Osteoblast (primary cell): Measurements from ENCODE around the gene PARP14. TPM values are rescaled to one million over a fixed set of nuclear protein-coding genes. Genes with fewer than 3 reads are reported as not detected.

Experiments used
- DNase-seq: peaks from one replicate; pipeline ENCODE4 v3.0.0; 2011; ENCODE audit warnings: low spot score, mixed read lengths; ENCODE audit not compliant: insufficient read length; ENCODE audit errors: missing footprints
- H2AFZ ChIP-seq: 2 replicates; pipeline ENCODE4 v1.6.0; 2011; ENCODE audit warnings: mild to moderate bottlenecking, low read length
- H3K27ac ChIP-seq: 2 replicates; pipeline ENCODE4 v1.5.1; 2011; ENCODE audit warnings: mild to moderate bottlenecking, low read depth, low read length, moderate library complexity
- H3K27me3 ChIP-seq: 2 replicates; pipeline ENCODE4 v1.6.0; 2012; ENCODE audit warnings: mild to moderate bottlenecking, control low read depth, inconsistent platforms, low read length, moderate library complexity; ENCODE audit not compliant: insufficient read depth
- H3K36me3 ChIP-seq: 2 replicates; pipeline ENCODE4 v1.5.1; 2011; ENCODE audit warnings: mild to moderate bottlenecking, low read length, control low read depth, moderate library complexity; ENCODE audit not compliant: insufficient read depth
- H3K4me1 ChIP-seq: 2 replicates; pipeline ENCODE4 v1.5.1; 2011; ENCODE audit warnings: mild to moderate bottlenecking, low read length, control low read depth, moderate library complexity; ENCODE audit not compliant: insufficient read depth
- H3K4me2 ChIP-seq: 2 replicates; pipeline ENCODE4 v1.6.0; 2011; ENCODE audit warnings: mild to moderate bottlenecking, low read length; ENCODE audit not compliant: insufficient read depth
- H3K4me3 ChIP-seq: fragments of 200-600 bp; sonication (generic); 3 replicates; pipeline ENCODE4 v1.5.1; 2012; ENCODE audit warnings: mild to moderate bottlenecking, low read length, inconsistent platforms; ENCODE audit not compliant: insufficient read depth
- H3K79me2 ChIP-seq: 2 replicates; pipeline ENCODE4 v1.6.0; 2012; ENCODE audit warnings: mild to moderate bottlenecking, low read length, control low read depth, inconsistent platforms; ENCODE audit not compliant: insufficient read depth
- H3K9me3 ChIP-seq: 2 replicates; pipeline ENCODE4 v1.5.1; 2011; ENCODE audit warnings: low read depth, low read length, control low read depth
- H4K20me1 ChIP-seq: 2 replicates; pipeline ENCODE4 v1.6.0; 2012; ENCODE audit warnings: mild to moderate bottlenecking, low read length, control low read depth; ENCODE audit not compliant: insufficient read depth
- total RNA-seq: library from RNA; depleted of rRNA; stranded (reverse); fragments of >200 nt; gene quantifications from 2 replicates; pipeline ENCODE4 v1.2.3, GENCODE V29; 2012
- TF ChIP-seq, protein P1 (sequence below): IDR thresholded peaks from 2 replicates; pipeline ENCODE4 v1.5.1; 2011; ENCODE audit warnings: mild to moderate bottlenecking, low read depth, low read length, moderate library complexity; ENCODE audit errors: extremely low read depth

PARP14 gene, protein sequence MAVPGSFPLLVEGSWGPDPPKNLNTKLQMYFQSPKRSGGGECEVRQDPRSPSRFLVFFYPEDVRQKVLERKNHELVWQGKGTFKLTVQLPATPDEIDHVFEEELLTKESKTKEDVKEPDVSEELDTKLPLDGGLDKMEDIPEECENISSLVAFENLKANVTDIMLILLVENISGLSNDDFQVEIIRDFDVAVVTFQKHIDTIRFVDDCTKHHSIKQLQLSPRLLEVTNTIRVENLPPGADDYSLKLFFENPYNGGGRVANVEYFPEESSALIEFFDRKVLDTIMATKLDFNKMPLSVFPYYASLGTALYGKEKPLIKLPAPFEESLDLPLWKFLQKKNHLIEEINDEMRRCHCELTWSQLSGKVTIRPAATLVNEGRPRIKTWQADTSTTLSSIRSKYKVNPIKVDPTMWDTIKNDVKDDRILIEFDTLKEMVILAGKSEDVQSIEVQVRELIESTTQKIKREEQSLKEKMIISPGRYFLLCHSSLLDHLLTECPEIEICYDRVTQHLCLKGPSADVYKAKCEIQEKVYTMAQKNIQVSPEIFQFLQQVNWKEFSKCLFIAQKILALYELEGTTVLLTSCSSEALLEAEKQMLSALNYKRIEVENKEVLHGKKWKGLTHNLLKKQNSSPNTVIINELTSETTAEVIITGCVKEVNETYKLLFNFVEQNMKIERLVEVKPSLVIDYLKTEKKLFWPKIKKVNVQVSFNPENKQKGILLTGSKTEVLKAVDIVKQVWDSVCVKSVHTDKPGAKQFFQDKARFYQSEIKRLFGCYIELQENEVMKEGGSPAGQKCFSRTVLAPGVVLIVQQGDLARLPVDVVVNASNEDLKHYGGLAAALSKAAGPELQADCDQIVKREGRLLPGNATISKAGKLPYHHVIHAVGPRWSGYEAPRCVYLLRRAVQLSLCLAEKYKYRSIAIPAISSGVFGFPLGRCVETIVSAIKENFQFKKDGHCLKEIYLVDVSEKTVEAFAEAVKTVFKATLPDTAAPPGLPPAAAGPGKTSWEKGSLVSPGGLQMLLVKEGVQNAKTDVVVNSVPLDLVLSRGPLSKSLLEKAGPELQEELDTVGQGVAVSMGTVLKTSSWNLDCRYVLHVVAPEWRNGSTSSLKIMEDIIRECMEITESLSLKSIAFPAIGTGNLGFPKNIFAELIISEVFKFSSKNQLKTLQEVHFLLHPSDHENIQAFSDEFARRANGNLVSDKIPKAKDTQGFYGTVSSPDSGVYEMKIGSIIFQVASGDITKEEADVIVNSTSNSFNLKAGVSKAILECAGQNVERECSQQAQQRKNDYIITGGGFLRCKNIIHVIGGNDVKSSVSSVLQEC (N-terminal part only)
- total RNA-seq, result 67.2 and 84.3 TPM in 2 replicates

DNA sequence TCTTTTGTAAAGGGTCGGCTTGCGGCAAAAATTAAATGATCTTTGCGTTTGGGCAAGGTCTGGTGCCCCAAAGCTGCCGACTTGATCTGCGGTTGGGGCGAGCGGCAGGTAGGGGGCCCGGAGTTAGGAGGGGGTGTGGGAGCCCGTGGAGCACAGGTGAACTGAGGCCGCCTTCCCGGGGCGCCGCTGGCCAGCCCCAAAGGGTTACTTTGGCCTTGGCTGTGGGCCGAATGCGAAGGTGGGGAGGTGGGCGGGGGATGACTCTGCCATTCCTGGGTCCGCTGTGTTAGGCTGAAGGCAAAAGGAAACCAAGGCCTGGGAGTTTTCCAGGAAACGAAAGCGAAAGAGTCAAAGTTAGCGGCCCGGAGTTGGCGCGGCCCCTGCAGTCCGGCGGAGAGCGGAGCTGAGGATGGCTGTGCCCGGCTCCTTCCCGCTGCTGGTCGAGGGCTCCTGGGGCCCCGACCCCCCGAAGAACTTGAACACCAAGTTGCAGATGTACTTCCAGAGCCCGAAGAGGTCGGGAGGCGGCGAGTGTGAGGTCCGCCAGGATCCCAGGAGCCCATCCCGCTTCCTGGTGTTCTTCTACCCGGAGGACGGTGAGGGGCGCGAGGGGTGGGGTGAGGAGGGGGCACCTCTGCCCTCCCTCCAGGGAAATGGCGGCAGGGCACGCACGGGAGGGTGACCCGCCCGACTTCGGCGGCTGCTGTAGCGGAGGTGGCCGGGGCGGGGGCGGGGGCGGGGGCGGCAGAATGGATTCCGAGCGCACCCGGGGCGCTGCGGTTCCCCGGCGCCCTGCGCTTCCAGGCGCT is at the start of gene PARP14:
Gene PARP14 (plus strand): TSS at position 365 of the 809 bp plus-strand sequence. CDS start 45 bp downstream, at position 410.
- no peaks in the 10 kb centered on the region for H4K20me1 ChIP-seq
- H3K4me1 ChIP-seq, result peaks cover 28% of the 10 kb centered on the region
- peak; percentile 87 for DNase-seq
- H2AFZ ChIP-seq, result peak within 1 kb of the TSS; percentile 95
- H3K27me3 ChIP-seq, result no peaks in the 10 kb centered on the region
- TF ChIP-seq, protein P1, sequence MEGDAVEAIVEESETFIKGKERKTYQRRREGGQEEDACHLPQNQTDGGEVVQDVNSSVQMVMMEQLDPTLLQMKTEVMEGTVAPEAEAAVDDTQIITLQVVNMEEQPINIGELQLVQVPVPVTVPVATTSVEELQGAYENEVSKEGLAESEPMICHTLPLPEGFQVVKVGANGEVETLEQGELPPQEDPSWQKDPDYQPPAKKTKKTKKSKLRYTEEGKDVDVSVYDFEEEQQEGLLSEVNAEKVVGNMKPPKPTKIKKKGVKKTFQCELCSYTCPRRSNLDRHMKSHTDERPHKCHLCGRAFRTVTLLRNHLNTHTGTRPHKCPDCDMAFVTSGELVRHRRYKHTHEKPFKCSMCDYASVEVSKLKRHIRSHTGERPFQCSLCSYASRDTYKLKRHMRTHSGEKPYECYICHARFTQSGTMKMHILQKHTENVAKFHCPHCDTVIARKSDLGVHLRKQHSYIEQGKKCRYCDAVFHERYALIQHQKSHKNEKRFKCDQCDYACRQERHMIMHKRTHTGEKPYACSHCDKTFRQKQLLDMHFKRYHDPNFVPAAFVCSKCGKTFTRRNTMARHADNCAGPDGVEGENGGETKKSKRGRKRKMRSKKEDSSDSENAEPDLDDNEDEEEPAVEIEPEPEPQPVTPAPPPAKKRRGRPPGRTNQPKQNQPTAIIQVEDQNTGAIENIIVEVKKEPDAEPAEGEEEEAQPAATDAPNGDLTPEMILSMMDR, result no peak
- H3K79me2 ChIP-seq, result peaks cover 14% of the 10 kb centered on the region
- H3K4me3 ChIP-seq, result peak within 1 kb of the TSS; percentile 84
- H3K27ac ChIP-seq, result peak within 1 kb of the TSS; percentile 68
- no peaks in the 10 kb centered on the region for H3K9me3 ChIP-seq
- no peaks in the 10 kb centered on the region for H3K36me3 ChIP-seq
- peak within 1 kb of the TSS; percentile 91 for H3K4me2 ChIP-seq

DNA sequence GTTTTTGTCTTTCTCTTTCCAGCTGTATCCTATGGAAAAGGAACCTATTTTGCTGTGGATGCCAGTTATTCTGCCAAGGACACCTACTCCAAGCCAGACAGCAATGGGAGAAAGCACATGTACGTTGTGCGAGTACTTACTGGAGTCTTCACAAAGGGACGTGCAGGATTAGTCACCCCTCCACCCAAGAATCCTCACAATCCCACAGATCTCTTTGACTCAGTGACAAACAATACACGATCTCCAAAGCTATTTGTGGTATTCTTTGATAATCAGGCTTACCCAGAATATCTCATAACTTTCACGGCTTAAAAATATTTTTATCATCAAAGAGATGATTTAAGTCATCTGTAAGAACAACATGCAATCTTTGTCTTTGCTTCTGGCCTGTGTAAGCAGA is 44.9 kb upstream of the PARP14 start:
- H3K4me2 ChIP-seq, result no peak overlapping the region
- TF ChIP-seq, protein P1, result no peak

DNA sequence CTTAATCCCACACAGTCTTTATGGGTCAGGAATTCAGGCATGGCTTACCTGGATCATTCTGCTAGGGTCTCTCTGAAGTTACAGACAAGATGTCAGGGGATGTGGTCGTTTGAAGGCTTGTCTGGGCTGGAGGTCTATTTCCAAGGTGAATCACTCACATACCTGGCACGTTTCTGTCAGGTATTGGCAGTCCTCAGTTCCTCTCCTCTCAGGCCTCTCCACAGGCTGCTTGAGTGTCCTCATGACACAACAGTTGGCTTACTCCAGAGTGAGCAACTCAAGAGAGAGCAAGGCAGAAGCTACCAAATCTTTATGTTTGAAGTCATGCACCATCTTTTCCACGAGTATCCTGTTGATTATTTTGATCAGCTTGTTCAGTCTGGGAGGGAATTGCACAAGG is 43.9 kb upstream of the PARP14 start:
- H3K4me2 ChIP-seq, result no peak overlapping the region
- H3K9me3 ChIP-seq, result no peaks in the 10 kb centered on the region
- H3K27me3 ChIP-seq, result peaks cover 6% of the 10 kb centered on the region
- H3K36me3 ChIP-seq, result no peaks in the 10 kb centered on the region
- no peaks in the 10 kb centered on the region for H3K79me2 ChIP-seq
- no peaks in the 10 kb centered on the region for H4K20me1 ChIP-seq
- peaks cover 7% of the 10 kb centered on the region for H3K4me1 ChIP-seq
- TF ChIP-seq, protein P1, result no peak
- no peak overlapping the region for H3K27ac ChIP-seq
- no peak overlapping the region for H3K4me3 ChIP-seq
- DNase-seq, result no peak
- H2AFZ ChIP-seq, result no peak overlapping the region

More for the DNA sequence above, 44.9 kb upstream of the PARP14 start:
- Histone ChIP-seq H3K27me3 (peaks cover 4% of the 10 kb centered on the region), H3K4me3 (no peak overlapping the region), H3K27ac (no peak overlapping the region), H3K79me2 (no peaks in the 10 kb centered on the region), H3K36me3 (no peaks in the 10 kb centered on the region), H3K4me1 (peaks cover 6% of the 10 kb centered on the region), H3K9me3 (no peaks in the 10 kb centered on the region), H2AFZ (no peak overlapping the region), H4K20me1 (no peaks in the 10 kb centered on the region)
- DNase-seq, result peak; percentile 74
